GM12875 (cell line): Measurements from ENCODE around the gene PPIF.

Source experiments
- H3K4me3 ChIP-seq: one replicate; pipeline ENCODE4 v1.5.1; 2011; ENCODE audit warnings: low read depth, low read length, control low read depth
- TF ChIP-seq, protein P1 (sequence below): IDR thresholded peaks from 2 replicates; pipeline ENCODE4 v1.5.1; 2011; ENCODE audit warnings: low read depth, mild to moderate bottlenecking, control low read depth, inconsistent platforms, low read length, moderate library complexity, borderline replicate concordance; ENCODE audit not compliant: insufficient read depth

Gene PPIF

GRCh38 chr10:79394664-79395063, 47.4 kb downstream of the PPIF start:
- TF ChIP-seq, protein P1, sequence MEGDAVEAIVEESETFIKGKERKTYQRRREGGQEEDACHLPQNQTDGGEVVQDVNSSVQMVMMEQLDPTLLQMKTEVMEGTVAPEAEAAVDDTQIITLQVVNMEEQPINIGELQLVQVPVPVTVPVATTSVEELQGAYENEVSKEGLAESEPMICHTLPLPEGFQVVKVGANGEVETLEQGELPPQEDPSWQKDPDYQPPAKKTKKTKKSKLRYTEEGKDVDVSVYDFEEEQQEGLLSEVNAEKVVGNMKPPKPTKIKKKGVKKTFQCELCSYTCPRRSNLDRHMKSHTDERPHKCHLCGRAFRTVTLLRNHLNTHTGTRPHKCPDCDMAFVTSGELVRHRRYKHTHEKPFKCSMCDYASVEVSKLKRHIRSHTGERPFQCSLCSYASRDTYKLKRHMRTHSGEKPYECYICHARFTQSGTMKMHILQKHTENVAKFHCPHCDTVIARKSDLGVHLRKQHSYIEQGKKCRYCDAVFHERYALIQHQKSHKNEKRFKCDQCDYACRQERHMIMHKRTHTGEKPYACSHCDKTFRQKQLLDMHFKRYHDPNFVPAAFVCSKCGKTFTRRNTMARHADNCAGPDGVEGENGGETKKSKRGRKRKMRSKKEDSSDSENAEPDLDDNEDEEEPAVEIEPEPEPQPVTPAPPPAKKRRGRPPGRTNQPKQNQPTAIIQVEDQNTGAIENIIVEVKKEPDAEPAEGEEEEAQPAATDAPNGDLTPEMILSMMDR = no peak
- no peak overlapping the region for H3K4me3 ChIP-seq

GRCh38 chr10:79396520-79396919, 49.3 kb downstream of the PPIF start:
- no peak overlapping the region for H3K4me3 ChIP-seq
- TF ChIP-seq, protein P1 = no peak

- TF ChIP-seq, protein P1 = no peak
- H3K4me3 ChIP-seq = no peak overlapping the region
Observed at GRCh38 chr10:79397051-79397450, 49.8 kb downstream of the PPIF start.

GRCh38 chr10:79397575-79398303, 50.5 kb downstream of the PPIF start:
- TF ChIP-seq, protein P1 = no peak
- no peak overlapping the region for H3K4me3 ChIP-seq

- TF ChIP-seq, protein P1 = no peak
- H3K4me3 ChIP-seq = no peak overlapping the region
Observed at GRCh38 chr10:79398642-79399041, 51.4 kb downstream of the PPIF start.

DNA sequence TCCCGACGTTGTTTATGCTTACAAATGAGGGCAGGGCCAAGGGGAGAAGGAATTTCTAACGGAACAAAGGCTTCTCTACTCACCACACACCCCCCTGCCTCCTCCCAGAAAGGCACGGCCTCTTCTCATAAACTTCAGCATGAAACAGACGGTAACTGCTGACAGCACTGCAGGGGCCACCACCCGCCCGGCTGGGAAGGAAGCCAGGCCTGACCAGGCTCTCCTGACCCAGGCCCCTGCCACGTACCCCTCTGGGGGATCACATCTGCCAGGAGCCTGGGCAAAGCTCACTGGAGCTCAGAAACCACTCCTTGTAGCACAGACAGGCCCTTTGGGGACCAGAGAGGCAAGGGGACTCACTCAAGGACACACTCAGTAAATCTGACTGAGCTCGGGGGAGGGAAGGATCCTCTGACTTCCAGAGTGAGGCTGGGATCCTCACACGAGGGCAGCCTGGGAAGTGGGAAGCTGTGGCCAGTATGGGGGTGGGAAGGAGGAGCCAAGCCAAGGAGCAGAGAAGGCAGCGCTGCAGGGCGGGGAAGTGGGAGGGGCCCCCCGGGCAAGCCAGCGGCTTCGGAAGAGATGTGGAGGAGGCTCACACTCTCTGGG, 52.1 kb downstream of the PPIF start:
- no peak overlapping the region for H3K4me3 ChIP-seq
- TF ChIP-seq, protein P1 = no peak
